ENCODE results near the gene CARNS1. TPM values are rescaled to one million over a fixed set of nuclear protein-coding genes. Genes with fewer than 3 reads are reported as not detected.

CARNS1 gene
- total and polyA plus RNA-seq, 2 of the 8 experiments (the other 6 are each of a cell fraction or from before 2014, with no cell fraction given), result 0.82 to 1.1 TPM

- ChIA-PET CTCF (ENCODE audit: partially characterized antibody) (interaction anchor here (1.0 to 2.5 kb wide), 8 partner anchors 8 to 63 kb away, joined by 3 to 7 read pairs (median 4); partner anchors contain the start of genes PPP1CA and RAD9A), POLR2A (ENCODE audit: partially characterized antibody) (interaction anchor here (0.8 to 3.1 kb wide), 7 partner anchors 10 to 170 kb away, joined by 3 to 11 read pairs (median 4); partner anchors contain the start of genes GSTP1, PPP1CA, PTPRCAP and RAD9A)
- Histone ChIP-seq H2BK12ac (ENCODE audit: low read depth, low read length) (0 out of 2 replicates have a peak overlapping the region, but pooled peaks have one; percentile 27), H3K4me3 (ENCODE audit: extremely low read depth in 1 of 4, insufficient read depth in 2 of 4, low read depth in 3 of 4, low read length in 4 of 4) (no peak overlapping the region), H2AK5ac (ENCODE audit: low read depth, low read length) (no peak overlapping the region), H4K20me1 (replicated peaks in 1 of 2; ENCODE audit: control insufficient read depth in 1 of 2, insufficient read depth in 2 of 2, low read length in 2 of 2) (no peaks in the 10 kb centered on the region), H3K18ac (ENCODE audit: extremely low read depth, low read length) (no peak overlapping the region), H2BK15ac (ENCODE audit: low read length) (no peak overlapping the region; the same call in 1 of the 2 replicates), H3K27ac (ENCODE audit: low read depth, low read length) (no peak overlapping the region), H2BK120ac (replicated peaks; ENCODE audit: low read depth, low read length) (no peak overlapping the region), H3K27me3 (replicated peaks in 1 of 4; ENCODE audit: control insufficient read depth in 3 of 4, extremely low read depth in 1 of 4, insufficient read depth in 3 of 4, low read length in 3 of 4) (peaks cover 0 to 16% (median 5%) of the 10 kb centered on the region in 4 experiments; a peak in 4 of 7 replicates), H3K9ac (replicated peaks in 1 of 4; ENCODE audit: extremely low read depth in 1 of 4, low read depth in 3 of 4, low read length in 3 of 4) (no peak overlapping the region; a peak in 1 of 7 replicates), H3K4me2 (ENCODE audit: insufficient read depth in 1 of 2, low read depth in 2 of 2, low read length in 2 of 2) (no peak overlapping the region), H3K79me1 (ENCODE audit: low read depth, low read length) (no peaks in the 10 kb centered on the region), H3K4me1 (replicated peaks in 1 of 4; ENCODE audit: control insufficient read depth in 3 of 4, insufficient read depth in 4 of 4, low read length in 3 of 4) (peaks cover 4 to 22% (median 15%) of the 10 kb centered on the region in 4 experiments), H2AFZ (ENCODE audit: low read length) (no peak overlapping the region), H3K14ac (ENCODE audit: insufficient read length) (no peak overlapping the region), H4K8ac (ENCODE audit: extremely low read depth, insufficient read depth, low read length) (peak overlapping the region; percentile 29; the same call in 1 of the 2 replicates), H2BK20ac (ENCODE audit: low read length) (no peak overlapping the region), H3K23me2 (ENCODE audit: low read depth, low read length) (0 out of 2 replicates have a peak, but pooled peaks cover 3% of the 10 kb centered on the region), H3K56ac (replicated peaks; ENCODE audit: insufficient read length, low read depth, low read length) (no peak overlapping the region), H3K23ac (ENCODE audit: insufficient read length) (no peak overlapping the region), H2BK5ac (ENCODE audit: low read depth, low read length) (no peak overlapping the region), H4K91ac (replicated peaks; ENCODE audit: insufficient read length, low read length) (no peak overlapping the region), H3K36me3 (ENCODE audit: control insufficient read depth in 2 of 4, insufficient read depth in 4 of 4, low read length in 3 of 4) (no peaks in the 10 kb centered on the region), H3K4ac (replicated peaks; ENCODE audit: insufficient read length, low read depth, low read length) (no peak overlapping the region), H4K5ac (ENCODE audit: insufficient read length, low read depth, low read length) (no peak overlapping the region), H3K79me2 (ENCODE audit: control insufficient read depth in 1 of 2, insufficient read depth in 2 of 2, low read length in 2 of 2) (no peaks in the 10 kb centered on the region), H3K9me3 (ENCODE audit: insufficient read depth in 2 of 2, low read depth in 1 of 2, low read length in 1 of 2) (no peaks in the 10 kb centered on the region)
- DNase-seq (ENCODE audit: low read depth in 1 of 2, low spot score in 2 of 2) (no peak), FAIRE-seq (no peak)
- WGBS, 2 experiments (ENCODE audit: extremely low coverage in 1 of 2, insufficient coverage in 1 of 2, insufficient read length in 1 of 2, insufficient replicate concordance in 2 of 2, low coverage in 1 of 2, low lambda C conversion rate in 2 of 2, missing lambda C conversion rate in 1 of 2), result 78% methylated on average over 2 of the region's 2 CpGs; no CpG with 5 or more reads in 1 of the 2 experiments
- TF ChIP-seq RBBP5 (IDR thresholded peaks at IDR 0.05; ENCODE audit: borderline replicate concordance, low read depth, low read length) (no peak), JUN (IDR thresholded peaks at IDR 0.05; ENCODE audit: low read depth, low read length) (no peak), USF2 (IDR thresholded peaks at IDR 0.05; ENCODE audit: low read length) (no peak), CBX5 (IDR thresholded peaks at IDR 0.05; ENCODE audit: low read depth, low read length) (no peak), EGR1 (IDR thresholded peaks at IDR 0.05; ENCODE audit: borderline replicate concordance, low read depth, low read length) (no peak), KDM4A (IDR thresholded peaks at IDR 0.05; ENCODE audit: low read depth, low read length, severe bottlenecking) (no peak), RXRA (IDR thresholded peaks at IDR 0.05; ENCODE audit: insufficient read depth, low read depth, low read length) (no peak), SP1 (IDR thresholded peaks at IDR 0.05; ENCODE audit: low read depth, low read length) (no peak), MAX (IDR thresholded peaks at IDR 0.05) (no peak), TAF7 (optimal IDR thresholded peaks at IDR 0.05; ENCODE audit: borderline replicate concordance, low read depth, low read length) (no peak), MAFK (IDR thresholded peaks at IDR 0.05; ENCODE audit: low read depth, low read length) (no peak)
Observed at GRCh38 chr11:67413266-67413849, 2.1 kb upstream of the CARNS1 start.
